ENCODE results near the gene ATG7.
"Not testable (repeated sequence)": the region's sequence is repeated elsewhere in the genome, so short reads cannot be mapped to it uniquely, and the experiment has no call there.

Gene ATG7

GRCh38 chr3:11591391-11592282, 319.4 kb downstream of the ATG7 start:
- TF ChIP-seq, protein P1, sequence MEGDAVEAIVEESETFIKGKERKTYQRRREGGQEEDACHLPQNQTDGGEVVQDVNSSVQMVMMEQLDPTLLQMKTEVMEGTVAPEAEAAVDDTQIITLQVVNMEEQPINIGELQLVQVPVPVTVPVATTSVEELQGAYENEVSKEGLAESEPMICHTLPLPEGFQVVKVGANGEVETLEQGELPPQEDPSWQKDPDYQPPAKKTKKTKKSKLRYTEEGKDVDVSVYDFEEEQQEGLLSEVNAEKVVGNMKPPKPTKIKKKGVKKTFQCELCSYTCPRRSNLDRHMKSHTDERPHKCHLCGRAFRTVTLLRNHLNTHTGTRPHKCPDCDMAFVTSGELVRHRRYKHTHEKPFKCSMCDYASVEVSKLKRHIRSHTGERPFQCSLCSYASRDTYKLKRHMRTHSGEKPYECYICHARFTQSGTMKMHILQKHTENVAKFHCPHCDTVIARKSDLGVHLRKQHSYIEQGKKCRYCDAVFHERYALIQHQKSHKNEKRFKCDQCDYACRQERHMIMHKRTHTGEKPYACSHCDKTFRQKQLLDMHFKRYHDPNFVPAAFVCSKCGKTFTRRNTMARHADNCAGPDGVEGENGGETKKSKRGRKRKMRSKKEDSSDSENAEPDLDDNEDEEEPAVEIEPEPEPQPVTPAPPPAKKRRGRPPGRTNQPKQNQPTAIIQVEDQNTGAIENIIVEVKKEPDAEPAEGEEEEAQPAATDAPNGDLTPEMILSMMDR (IDR thresholded peaks at IDR 0.05; ENCODE audit: extremely low read depth, missing control alignments): no peak
- DNase-seq (ENCODE audit: low spot score): no peak

DNA sequence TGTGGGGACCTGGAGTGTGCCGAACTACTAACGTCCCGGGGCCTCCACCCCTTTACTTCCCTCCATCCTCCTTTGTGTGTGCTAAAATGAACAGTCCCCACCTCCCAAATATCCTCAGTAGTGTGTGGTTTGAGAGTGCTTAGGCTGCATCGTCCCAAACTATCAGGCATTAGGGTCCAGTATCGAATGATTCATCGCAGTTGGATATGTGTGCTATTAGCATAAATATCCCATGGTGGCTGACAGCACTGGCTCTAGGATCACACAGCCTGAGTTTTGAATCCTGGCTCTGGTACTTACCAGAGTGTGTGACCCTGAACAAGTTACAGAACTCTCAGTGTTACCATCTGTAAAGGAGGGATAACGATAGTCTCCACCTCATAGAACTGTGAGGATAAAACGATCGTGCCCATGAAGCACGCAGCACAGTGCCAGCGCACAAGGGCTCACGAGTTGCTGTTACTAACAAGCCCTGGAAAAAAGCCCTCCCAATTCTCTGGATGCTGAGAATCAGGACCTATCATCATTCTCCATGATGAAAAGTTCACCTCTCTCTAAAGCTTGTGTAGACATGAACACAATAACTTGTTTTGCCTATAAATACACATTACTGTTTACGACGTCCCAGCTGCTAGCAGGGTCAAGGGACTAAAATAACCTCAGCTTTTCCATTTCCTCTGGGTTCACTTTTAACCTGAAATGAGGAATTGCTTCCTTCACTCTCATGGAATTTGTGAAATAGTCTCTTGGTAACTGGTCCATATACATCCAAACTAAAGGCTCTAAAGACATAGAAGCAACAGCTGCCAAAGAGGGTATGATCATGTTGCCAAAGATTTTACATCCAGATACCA, 320.5 kb downstream of the ATG7 start:
- no peak for DNase-seq (ENCODE audit: low spot score)
- TF ChIP-seq, protein P1 (IDR thresholded peaks at IDR 0.05; ENCODE audit: extremely low read depth, missing control alignments): no peak

GRCh38 chr3:11593318-11594034, 321.3 kb downstream of the ATG7 start:
- no peak for DNase-seq (ENCODE audit: low spot score)
- TF ChIP-seq, protein P1 (IDR thresholded peaks at IDR 0.05; ENCODE audit: extremely low read depth, missing control alignments): no peak

- not testable (repeated sequence) for DNase-seq (ENCODE audit: low spot score)
These were observed 322.8 kb downstream of the ATG7 start for GRCh38 chr3:11595024-11595423.

DNA sequence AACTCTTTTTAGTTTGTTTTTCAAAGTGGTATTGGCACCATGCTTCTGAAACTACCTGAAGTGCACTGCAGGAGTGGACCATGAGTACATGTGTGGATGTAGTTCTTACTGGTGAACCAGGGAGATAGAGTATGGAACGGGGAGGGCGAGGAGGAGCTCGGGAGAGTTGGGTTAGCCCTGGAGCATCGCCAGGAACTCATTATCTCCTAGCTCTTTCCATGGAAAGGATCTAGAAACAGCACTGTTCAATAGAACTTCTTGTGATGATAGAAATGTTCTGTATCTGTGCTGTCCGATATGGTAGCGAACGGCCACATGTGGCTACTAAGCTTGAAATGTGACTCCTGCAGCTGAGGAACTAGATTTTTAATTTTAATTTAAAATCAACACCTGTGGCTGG, 324.2 kb downstream of the ATG7 start:
- TF ChIP-seq, protein P1 (IDR thresholded peaks at IDR 0.05; ENCODE audit: extremely low read depth, missing control alignments): no peak
- no peak for DNase-seq (ENCODE audit: low spot score)

DNA sequence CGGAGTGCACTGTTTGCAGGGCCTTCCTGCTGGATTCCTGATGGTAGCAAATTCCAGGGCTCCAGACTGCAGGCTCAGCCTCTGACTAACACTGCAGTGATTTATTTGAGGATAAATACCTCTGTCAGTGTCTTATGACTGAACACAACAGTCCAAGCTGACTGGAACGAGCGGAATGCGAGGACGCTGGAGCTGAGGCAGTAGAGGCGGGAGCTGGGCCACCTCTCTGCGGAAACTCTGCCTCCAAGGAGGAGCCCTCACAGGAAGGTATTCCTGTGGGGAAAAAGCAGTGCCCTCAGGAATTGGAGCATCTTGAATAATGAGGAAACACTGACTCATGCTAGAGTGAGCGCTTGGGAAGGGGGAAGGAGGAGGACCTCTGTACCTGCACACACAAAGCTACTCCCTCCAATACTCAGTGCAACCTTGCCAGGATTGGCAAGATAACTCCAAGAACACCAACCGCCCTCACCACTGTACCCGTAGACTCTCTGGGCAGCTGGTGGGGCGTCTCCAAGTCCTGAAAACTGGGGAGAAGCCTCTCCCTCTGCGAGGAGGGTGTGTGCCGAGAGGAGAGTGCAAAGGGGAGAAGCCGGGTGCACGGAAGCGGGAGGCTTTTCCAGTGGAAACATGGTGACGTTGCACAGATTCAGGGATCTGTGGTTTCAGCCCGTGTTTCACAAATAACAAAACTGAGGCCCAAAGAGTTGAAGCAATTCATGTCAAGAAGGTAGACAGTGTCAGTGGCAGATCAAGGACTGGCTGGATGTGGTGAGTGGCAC, 328.5 kb downstream of the ATG7 start:
- DNase-seq (ENCODE audit: low spot score): no peak

More for the DNA sequence above, 328.5 kb downstream of the ATG7 start:
- TF ChIP-seq, protein P1 (IDR thresholded peaks at IDR 0.05; ENCODE audit: extremely low read depth, missing control alignments): no peak
